GM21737 (cell line): ENCODE data around the gene TFG.

Experiments
- ATAC-seq: cut with Tn5 transposase; IDR thresholded peaks from one replicate; pipeline ENCODE4 v1.9.1; 2021; ENCODE audit warnings: mild to moderate bottlenecking, moderate library complexity; ENCODE audit not compliant: unreplicated experiment

The TFG gene

GRCh38 chr3:100753846-100754245 is 44.6 kb downstream of the TFG start:
- ATAC-seq, result no peak

- ATAC-seq, result no peak
These were observed 45.5 kb downstream of the TFG start for GRCh38 chr3:100754563-100755334.

DNA sequence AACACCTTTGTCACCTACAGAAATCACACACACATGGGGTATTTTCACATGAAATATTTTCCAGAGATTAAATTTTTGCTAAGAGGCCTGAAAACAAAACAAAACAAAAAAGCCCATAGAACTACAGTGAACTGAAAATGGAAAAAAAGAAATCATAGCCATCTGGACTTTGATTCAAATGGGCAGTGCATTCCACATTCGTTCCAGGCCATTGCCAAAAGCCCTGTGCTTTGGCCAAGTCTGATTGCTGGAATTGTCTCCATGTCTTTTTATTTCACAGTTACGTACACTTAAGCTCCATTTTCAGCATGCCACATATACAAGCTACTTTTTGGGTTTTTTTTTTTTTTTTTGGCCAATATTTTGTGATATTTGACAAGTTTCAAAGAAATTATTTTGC is 47.1 kb downstream of the TFG start:
- no peak for ATAC-seq

GRCh38 chr3:100759159-100759558 is 49.9 kb downstream of the TFG start:
- no peak for ATAC-seq

DNA sequence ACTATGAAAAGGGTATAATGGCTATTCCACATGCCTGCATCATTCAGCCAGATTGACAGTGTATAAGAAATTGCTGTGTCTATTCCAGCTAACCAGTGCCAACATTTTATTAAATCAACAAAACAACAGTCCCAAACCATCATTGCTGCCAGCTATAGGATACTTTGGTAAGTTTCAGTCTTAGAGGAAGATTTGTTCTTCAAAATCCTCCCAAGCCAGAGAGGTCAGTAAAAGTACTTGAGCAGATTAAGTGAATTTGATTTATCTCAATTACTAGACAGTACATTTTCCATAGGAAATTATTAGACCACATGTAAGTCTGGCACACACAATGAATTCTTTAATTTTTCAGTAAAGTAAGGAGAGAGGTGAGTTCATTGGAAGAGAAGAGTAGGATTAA is 50.7 kb downstream of the TFG start:
- no peak for ATAC-seq

- ATAC-seq, result no peak
These were observed 51.1 kb downstream of the TFG start for GRCh38 chr3:100760377-100760776.

- ATAC-seq, result no peak
These were observed 52.1 kb downstream of the TFG start for GRCh38 chr3:100761211-100761942.

GRCh38 chr3:100761951-100762350 is 52.7 kb downstream of the TFG start:
- ATAC-seq, result no peak

DNA sequence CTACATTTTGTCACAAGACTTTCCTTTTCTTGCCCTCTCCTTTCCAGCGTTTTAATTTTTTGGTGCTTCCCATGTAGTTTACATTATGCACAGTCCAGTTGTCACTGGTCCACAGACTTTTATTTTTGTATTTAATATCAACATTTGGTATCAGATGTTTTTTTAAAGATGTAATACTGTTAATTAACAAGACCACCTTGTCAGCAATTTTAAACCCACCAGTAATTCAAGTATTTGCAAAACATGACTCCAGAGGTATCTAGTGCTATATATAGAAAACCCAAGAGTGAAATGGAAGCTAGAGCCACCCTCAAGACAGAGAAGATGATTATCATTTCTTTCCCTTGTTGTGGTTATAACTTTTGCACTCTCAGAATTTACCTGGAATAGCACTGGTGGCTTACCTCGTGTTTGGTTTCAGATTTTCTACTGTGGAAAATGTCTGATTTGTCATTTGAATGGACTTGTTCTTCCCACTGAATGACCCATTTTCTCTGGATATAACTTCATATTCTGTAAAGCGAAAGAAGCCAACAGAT is 56.2 kb downstream of the TFG start:
- no peak for ATAC-seq

- no peak for ATAC-seq
These were observed 56.8 kb downstream of the TFG start for GRCh38 chr3:100766069-100766468.

GRCh38 chr3:100769693-100770092 is 60.4 kb downstream of the TFG start:
- no peak for ATAC-seq

- ATAC-seq, result no peak
These were observed 65.9 kb downstream of the TFG start for GRCh38 chr3:100775226-100775625.

GRCh38 chr3:100775669-100776068 is 66.4 kb downstream of the TFG start:
- no peak for ATAC-seq

DNA sequence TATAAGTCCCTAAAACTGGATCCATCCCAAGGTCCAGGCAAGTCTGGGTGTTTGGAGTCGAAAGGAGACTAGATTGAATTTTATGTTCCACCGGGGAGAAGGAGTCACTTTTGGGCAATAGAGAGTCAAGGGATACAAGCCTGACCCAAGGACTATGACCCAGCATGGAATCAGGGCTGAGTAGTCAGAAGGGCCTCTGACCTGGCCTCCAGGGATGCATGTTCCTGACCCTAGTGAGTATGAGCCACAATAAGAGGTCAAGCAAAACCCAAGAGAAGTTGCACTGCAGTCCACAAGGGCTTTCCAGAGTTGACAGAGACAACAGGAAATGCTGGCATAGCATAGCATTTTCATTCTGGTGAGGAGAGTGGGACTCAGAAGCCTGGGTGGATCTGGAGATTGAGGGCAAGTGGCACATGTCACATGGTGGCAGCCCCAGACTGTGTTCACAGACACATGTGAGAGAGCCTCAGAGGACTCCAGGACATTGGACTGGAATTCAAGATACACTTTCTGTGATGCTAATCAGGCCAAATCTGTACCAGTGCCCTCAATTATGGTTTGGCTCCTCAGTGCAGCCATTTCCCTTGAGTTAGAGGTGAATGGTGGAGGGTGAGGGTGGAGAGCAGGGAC is 66.9 kb downstream of the TFG start:
- no peak for ATAC-seq

GRCh38 chr3:100776746-100777145 is 67.5 kb downstream of the TFG start:
- no peak for ATAC-seq

DNA sequence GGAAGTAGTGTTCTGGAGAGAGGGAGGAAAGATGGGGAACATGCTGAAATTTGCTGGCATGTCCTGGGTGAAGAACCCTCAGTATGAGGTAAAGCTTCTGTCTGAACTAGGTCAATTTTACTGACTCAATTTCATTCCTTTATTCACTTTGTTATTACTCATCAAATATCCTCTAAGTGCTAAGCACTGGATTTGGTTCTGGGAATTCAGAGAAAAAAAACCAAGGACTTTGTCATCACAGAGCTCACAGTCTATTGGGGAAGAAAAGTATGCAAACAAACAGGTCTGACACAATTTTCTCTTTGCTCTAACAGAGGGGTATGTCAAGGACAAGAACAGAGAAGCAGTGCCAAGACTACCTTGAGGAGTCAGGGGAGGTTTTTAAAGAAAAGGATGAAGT is 68.0 kb downstream of the TFG start:
- ATAC-seq, result no peak

DNA sequence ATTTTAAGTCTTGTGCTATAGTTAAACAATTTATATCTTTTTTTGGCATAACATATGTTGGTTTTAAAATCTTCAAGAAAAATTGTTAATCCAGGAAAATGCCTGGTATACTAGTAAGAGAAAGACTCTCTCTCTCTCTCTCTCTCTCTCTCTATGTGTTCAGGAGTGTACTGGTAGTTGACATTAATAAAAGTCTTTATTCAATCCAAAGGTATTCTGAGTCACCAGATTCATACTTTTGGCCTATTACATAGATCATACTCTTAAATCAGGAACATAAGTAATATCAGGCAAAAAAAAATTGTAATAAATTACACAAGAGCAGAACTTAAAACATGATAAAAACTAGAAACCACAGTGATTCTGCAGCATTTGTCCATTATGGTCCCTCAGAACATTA is 70.2 kb downstream of the TFG start:
- ATAC-seq, result no peak

DNA sequence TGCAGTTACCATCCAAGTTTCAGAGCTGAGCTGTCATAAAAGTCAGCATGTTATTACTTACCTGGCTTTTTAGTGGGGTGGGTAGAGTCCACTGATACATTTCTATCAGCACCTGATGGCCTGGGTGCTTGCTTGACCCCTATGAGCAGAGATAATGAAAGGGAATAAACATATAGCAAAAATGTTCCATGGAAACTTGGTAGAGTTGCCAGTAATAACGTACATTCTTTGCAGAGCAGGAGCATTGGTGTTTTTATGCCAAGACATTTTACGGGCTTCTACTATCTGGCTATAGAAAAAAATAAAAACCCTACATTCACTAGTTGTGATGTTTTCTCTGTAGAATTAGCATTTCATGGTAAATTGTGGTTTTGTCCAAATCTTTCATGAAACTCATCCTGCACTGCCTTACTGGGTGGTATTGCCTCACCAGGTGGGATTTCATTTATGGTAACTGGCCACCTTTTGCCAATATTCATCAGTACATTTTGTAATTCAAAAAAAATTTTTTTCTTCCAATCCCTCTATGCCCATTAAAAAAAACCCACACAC is 70.9 kb downstream of the TFG start:
- no peak for ATAC-seq

DNA sequence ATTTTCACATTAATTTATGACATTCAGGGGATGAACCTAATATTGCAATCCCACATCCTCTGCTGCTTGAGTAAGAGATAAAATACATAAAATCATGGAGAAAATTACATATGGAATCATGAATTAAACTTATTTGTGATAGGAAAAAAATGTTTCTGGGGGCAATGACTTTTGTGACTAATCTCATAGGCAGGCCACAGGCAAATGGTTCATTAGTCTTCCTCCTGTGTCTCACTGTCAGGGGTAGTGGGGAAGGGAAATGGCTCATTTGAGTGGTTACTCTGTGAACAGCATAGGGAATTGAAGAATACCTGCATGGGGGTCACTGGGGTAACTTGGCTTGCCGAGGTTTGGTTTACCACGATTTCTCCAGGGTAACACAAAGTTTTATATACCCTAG is 72.0 kb downstream of the TFG start:
- ATAC-seq, result no peak

GRCh38 chr3:100782348-100782747 is 73.1 kb downstream of the TFG start:
- ATAC-seq, result no peak

GRCh38 chr3:100782906-100783305 is 73.6 kb downstream of the TFG start:
- ATAC-seq, result no peak
